Measurements from ENCODE around the gene CHAT.

The CHAT gene

GRCh38 chr10:49611816-49612512 lies 1.9 kb upstream of the CHAT start:
- Histone ChIP-seq H3K27me3 (ENCODE audit: insufficient read depth, poor library complexity, severe bottlenecking) (peaks cover 68% of the 10 kb centered on the region), H3K27ac (replicated peaks) (no peak overlapping the region), H3K4me3 (replicated peaks; ENCODE audit: insufficient read depth, low read length) (no peak overlapping the region)
- TF ChIP-seq POLR2AphosphoS5 (IDR thresholded peaks at IDR 0.05; ENCODE audit: low read depth) (no peak), SPI1 (IDR thresholded peaks at IDR 0.05; ENCODE audit: borderline replicate concordance, low read depth) (no peak), REST (IDR thresholded peaks at IDR 0.05; ENCODE audit: insufficient replicate concordance, low read depth) (no peak), CTCF (IDR thresholded peaks at IDR 0.05; ENCODE audit: insufficient read depth, low read length) (no peak)
- no peak for DNase-seq (ENCODE audit: low read depth in 1 of 2, low spot score in 1 of 2)

- H3K27ac ChIP-seq (replicated peaks) = no peak overlapping the region
- H3K4me3 ChIP-seq (replicated peaks; ENCODE audit: insufficient read depth, low read length) = no peak overlapping the region
- DNase-seq (ENCODE audit: low read depth in 1 of 2, low spot score in 1 of 2) = no peak
- peaks cover 67% of the 10 kb centered on the region for H3K27me3 ChIP-seq (ENCODE audit: insufficient read depth, poor library complexity, severe bottlenecking)
- TF ChIP-seq SPI1 (IDR thresholded peaks at IDR 0.05; ENCODE audit: borderline replicate concordance, low read depth) (no peak), CTCF (IDR thresholded peaks at IDR 0.05; ENCODE audit: insufficient read depth, low read length) (no peak), REST (IDR thresholded peaks at IDR 0.05; ENCODE audit: insufficient replicate concordance, low read depth) (no peak), GABPA (IDR thresholded peaks at IDR 0.05; ENCODE audit: low read depth) (no peak), POLR2AphosphoS5 (IDR thresholded peaks at IDR 0.05; ENCODE audit: low read depth) (no peak)
These were observed 1.2 kb upstream of the CHAT start for GRCh38 chr10:49612513-49613164.

GRCh38 chr10:49613165-49613881 lies 514 bp upstream of the CHAT start:
- Histone ChIP-seq H3K27me3 (ENCODE audit: insufficient read depth, poor library complexity, severe bottlenecking) (peaks cover 61% of the 10 kb centered on the region), H3K27ac (replicated peaks) (no peak overlapping the region), H3K4me3 (replicated peaks; ENCODE audit: insufficient read depth, low read length) (no peak overlapping the region)
- no peak for DNase-seq (ENCODE audit: low read depth in 1 of 2, low spot score in 1 of 2)
- TF ChIP-seq REST (IDR thresholded peaks at IDR 0.05; ENCODE audit: insufficient replicate concordance, low read depth) (no peak), CTCF (IDR thresholded peaks at IDR 0.05; ENCODE audit: insufficient read depth, low read length) (no peak), POLR2AphosphoS5 (IDR thresholded peaks at IDR 0.05; ENCODE audit: low read depth) (no peak), GABPA (IDR thresholded peaks at IDR 0.05; ENCODE audit: low read depth) (no peak), SPI1 (IDR thresholded peaks at IDR 0.05; ENCODE audit: borderline replicate concordance, low read depth) (no peak)

All from HL-60 (cell line).